Loucy (cell line): Measurements from ENCODE around the gene NDRG2.
"Not testable (repeated sequence)": the region's sequence is repeated elsewhere in the genome, so short reads cannot be mapped to it uniquely, and the experiment has no call there.

Experiments
- CTCF ChIP-seq: fragments of 200-600 bp; sonication (generic); conservative IDR thresholded peaks from 2 replicates; pipeline ENCODE4 v1.5.1; 2014; ENCODE audit warnings: mild to moderate bottlenecking, antibody characterized with exemption, low read length
- EZH2phosphoT487 ChIP-seq: fragments of 200-600 bp; IDR thresholded peaks from 2 replicates; pipeline ENCODE4 v1.6.1; 2018; ENCODE audit warnings: antibody characterized with exemption, mild to moderate bottlenecking, moderate library complexity, borderline replicate concordance

- not testable (repeated sequence) for TF ChIP-seq CTCF, EZH2phosphoT487
Observed at GRCh38 chr14:21040941-21041340, 16.1 kb upstream of the NDRG2 start.
